HepG2 (cell line): ENCODE measurements around the gene DCDC2. TPM values are rescaled to one million over a fixed set of nuclear protein-coding genes. Genes with fewer than 3 reads are reported as not detected.

Experiments used
- ATAC-seq: fragments of 200-7000 bp; cut with Tn5 transposase; 3 replicates; pipeline ENCODE4 v1.9.1; 2020; ENCODE audit warnings: mild to moderate bottlenecking, moderate library complexity
- BruUV-seq: library from RNA; stranded (reverse); fragments of 400-500 nt; replicated peaks from 2 replicates; lab custom pipeline; 2021; lab: Mats Ljungman, UMichigan
- CTCF ChIA-PET: fragments of 300-600 bp; formaldehyde crosslinking; extraction: SDS; loops from one replicate; lab custom pipeline; 2021; ENCODE audit warnings: low total read pairs, inconsistent platforms, low intra/inter-chr PET ratio; lab: Yijun Ruan, JAX
- POLR2A ChIA-PET: fragments of 350-600 bp; sonication (Branson Sonifier 250); formaldehyde crosslinking; loops from one replicate; lab custom pipeline; 2020; ENCODE audit warnings: antibody characterized with exemption, inconsistent platforms; lab: Yijun Ruan, JAX
- DNase-seq: peaks from one replicate; pipeline ENCODE4 v3.0.0-alpha.2; 2015; ENCODE audit warnings: low spot score
- FAIRE-seq: peaks from 3 replicates; lab custom pipeline; 2011; peaks lifted over from hg19 to GRCh38; lab: Jason Lieb, UNC
- H2AFZ ChIP-seq: one replicate; pipeline ENCODE4 v1.6.1; 2011; ENCODE audit warnings: low read length, inconsistent platforms
- H3K27ac ChIP-seq: fragments of 300-600 bp; 3 replicates; pipeline ENCODE4 v1.8.0; 2011; ENCODE audit warnings: mixed run types, mild to moderate bottlenecking, mixed read lengths, low read length, inconsistent platforms; ENCODE audit not compliant: insufficient read depth; ENCODE audit errors: extremely low read length
- H3K27me3 ChIP-seq, 2 experiments: fragments of 200-600 bp in 1 of 2; 2 replicates in 1 of 2; 3 replicates in 1 of 2; pipeline versions ENCODE4 v1.6.0 to v1.8.0; 2011; ENCODE audit warnings: low read length in 2 of 2, mild to moderate bottlenecking in 2 of 2, moderate library complexity in 2 of 2, inconsistent platforms in 1 of 2; ENCODE audit not compliant: insufficient read depth in 2 of 2, control insufficient read depth in 1 of 2
- H3K36me3 ChIP-seq, 2 experiments: fragments of 200-600 bp in 1 of 2; replicated peaks in 1 of 2; 2 replicates in 1 of 2; 3 replicates in 1 of 2; pipeline versions ENCODE4 v1.5.1 to v1.8.0; 2011; ENCODE audit warnings: low read length in 2 of 2, inconsistent platforms in 1 of 2; ENCODE audit not compliant: insufficient read depth in 2 of 2, control insufficient read depth in 1 of 2
- H3K4me1 ChIP-seq: 2 replicates; pipeline ENCODE4 v1.5.1; 2012; ENCODE audit warnings: low read length, inconsistent platforms; ENCODE audit not compliant: insufficient read depth
- H3K4me2 ChIP-seq: 2 replicates; pipeline ENCODE4 v1.6.0; 2011; ENCODE audit warnings: low read depth, low read length, inconsistent platforms
- H3K4me3 ChIP-seq, 3 experiments: fragments of 200-600 bp in 1 of 3; sonication (generic), shearing (Covaris generic) in 1 of 3; replicated peaks in 1 of 3; 2 replicates each; pipeline ENCODE4 v1.5.1; 2011 to 2016; ENCODE audit warnings: low read length in 3 of 3, inconsistent platforms in 2 of 3, low read depth in 2 of 3, mild to moderate bottlenecking in 2 of 3, control low read depth in 1 of 3, mixed read lengths in 1 of 3; ENCODE audit not compliant: insufficient read depth in 1 of 3
- H3K79me2 ChIP-seq: one replicate; pipeline ENCODE4 v1.6.1; 2011; ENCODE audit warnings: low read length, inconsistent platforms; ENCODE audit not compliant: insufficient read depth
- H3K9ac ChIP-seq: 2 replicates; pipeline ENCODE4 v1.6.0; 2011; ENCODE audit warnings: mild to moderate bottlenecking, low read depth, low read length, inconsistent platforms; ENCODE audit not compliant: insufficient read depth
- H3K9me3 ChIP-seq: 2 replicates; pipeline ENCODE4 v1.5.1; 2012; ENCODE audit warnings: mild to moderate bottlenecking, low read length
- H4K20me1 ChIP-seq: 2 replicates; pipeline ENCODE4 v1.6.0; 2011; ENCODE audit warnings: inconsistent platforms, mild to moderate bottlenecking, low read length, moderate library complexity; ENCODE audit not compliant: insufficient read depth
- ATF7 ChIP-seq, 2 experiments: fragments of 450-650 bp in 1 of 2; sonication (generic) in 1 of 2; formaldehyde crosslinking in 1 of 2; IDR thresholded peaks; 2 replicates each; pipeline versions ENCODE4 v1.4.0 to v1.6.1; 2016 to 2020; ENCODE audit warnings: antibody characterized with exemption in 1 of 2, mild to moderate bottlenecking in 1 of 2, missing genetic modification reagents in 1 of 2
- CCAR2 ChIP-seq: fragments of 200-400 bp; formaldehyde crosslinking; optimal IDR thresholded peaks from 2 replicates; pipeline ENCODE3; 2018; ENCODE audit warnings: low read depth, mild to moderate bottlenecking, low read length, moderate library complexity
- GATA4 ChIP-seq: sonication (generic); IDR thresholded peaks from 2 replicates; pipeline ENCODE4 v1.6.1; 2016; ENCODE audit warnings: antibody characterized with exemption, low read depth, borderline replicate concordance
- NFE2 ChIP-seq: sonication (generic); formaldehyde crosslinking; IDR thresholded peaks from 2 replicates; pipeline ENCODE4 v1.4.0; 2020; ENCODE audit warnings: missing genetic modification reagents
- REPIN1 ChIP-seq: sonication (generic); formaldehyde crosslinking; IDR thresholded peaks from 2 replicates; pipeline ENCODE4 v1.8.0; 2022; ENCODE audit warnings: missing genetic modification reagents, low read depth, mild to moderate bottlenecking, borderline replicate concordance
- RFXAP ChIP-seq: sonication (generic); formaldehyde crosslinking; IDR thresholded peaks from 2 replicates; pipeline ENCODE4 v1.4.0; 2020; ENCODE audit warnings: missing genetic modification reagents, borderline replicate concordance
- SRY ChIP-seq: sonication (generic); formaldehyde crosslinking; IDR thresholded peaks from 2 replicates; pipeline ENCODE4 v1.8.0; 2022; ENCODE audit warnings: mild to moderate bottlenecking, missing genetic modification reagents
- SSRP1 ChIP-seq: IDR thresholded peaks from 2 replicates; pipeline ENCODE4 v1.6.1; 2016; ENCODE audit warnings: control low read depth
- ZNF24 ChIP-seq: fragments of 450-650 bp; IDR thresholded peaks from 2 replicates; pipeline ENCODE4 v1.6.1; 2017; ENCODE audit warnings: antibody characterized with exemption, mild to moderate bottlenecking
- ZNF260 ChIP-seq: sonication (generic); formaldehyde crosslinking; IDR thresholded peaks from 2 replicates; pipeline ENCODE4 v1.4.0; 2020; ENCODE audit warnings: missing genetic modification reagents, low read depth, mild to moderate bottlenecking, borderline replicate concordance
- ZNF335 ChIP-seq: sonication (generic); formaldehyde crosslinking; IDR thresholded peaks from 2 replicates; pipeline ENCODE4 v1.4.0; 2020; ENCODE audit warnings: missing genetic modification reagents
- ZNF557 ChIP-seq: sonication (generic); formaldehyde crosslinking; IDR thresholded peaks from 2 replicates; pipeline ENCODE4 v1.4.0; 2020; ENCODE audit warnings: missing genetic modification reagents
- WGBS: methylation state at CpG from one replicate; pipeline ENCODE4 v1.1.6; 2017; ENCODE audit warnings: low lambda C conversion rate; 5-methylcytosine and 5-hydroxymethylcytosine counted together
- in situ Hi-C: cut with HindIII; loops from 2 replicates; pipeline ENCODE4 v1.10.0; 2017; ENCODE audit warnings: low pct_unique_long_range_greater_than_20kb; ENCODE audit not compliant: extremely low pct_ligation_motif_present
- intact Hi-C: fragments of 100-400 bp; cut with micrococcal nuclease; formaldehyde crosslinking; loops from one replicate; pipeline ENCODE4 v1.10.0; 2022; ENCODE audit not compliant: unreplicated experiment
- polyA plus RNA-seq, 8 experiments: library from polyadenylated mRNA; depleted of rRNA in 3 of 8; stranded (reverse) in 7 of 8; unstranded in 1 of 8; fragments of >200 nt; fragmentation: Illumina TruSeq in 4 of 8; extraction: Trizol in 4 of 8; gene quantifications; 2 replicates each; pipeline versions ENCODE4 v1.2.1 to v1.2.3, GENCODE V29; 2011 to 2016; ENCODE audit warnings: low read depth in 4 of 8, missing spikeins in 1 of 8, mixed read lengths in 1 of 8; ENCODE audit not compliant: insufficient read depth in 1 of 8
- total RNA-seq, 5 experiments: library from RNA; depleted of rRNA; stranded (reverse); fragments of >200 nt; fragmentation: Illumina TruSeq; extraction: Trizol; gene quantifications; 2 replicates each; pipeline ENCODE4 v1.2.3, GENCODE V29; 2016; ENCODE audit warnings: low read depth in 1 of 5
- TF ChIP-seq, protein P1 (sequence below): sonication (generic); formaldehyde crosslinking; conservative IDR thresholded peaks from 2 replicates; pipeline ENCODE4 v1.4.0; 2020; ENCODE audit warnings: missing genetic modification reagents

Gene DCDC2
- total and polyA plus RNA-seq, 2 of the 13 experiments (the other 11 are each of a cell fraction or from before 2014, with no cell fraction given) = 9.0 to 36.2 TPM

DNA sequence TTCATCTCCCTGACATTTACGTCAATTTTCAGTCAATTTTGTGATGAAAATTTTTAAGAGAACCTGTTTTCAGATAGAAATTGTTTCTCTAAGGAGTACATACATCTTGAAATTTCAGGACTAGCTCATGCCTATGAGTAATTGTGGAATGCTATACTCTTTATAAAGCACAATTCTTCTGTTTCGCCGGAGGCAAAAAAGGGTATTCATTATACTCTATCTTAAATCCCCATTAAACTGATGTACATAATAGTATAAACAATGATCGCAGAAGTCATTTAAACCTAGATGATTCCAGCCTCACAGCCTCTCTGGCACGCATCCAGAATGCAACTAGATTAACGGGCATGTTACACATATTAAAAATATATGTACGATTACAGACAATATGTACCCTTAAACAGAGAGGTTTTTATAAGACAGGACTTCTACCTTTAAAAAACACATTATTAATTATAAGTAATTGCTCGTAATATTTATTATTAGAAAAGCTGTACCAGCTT lies 169.2 kb downstream of the DCDC2 start:
- FAIRE-seq = no peak
- DNase-seq = no peak
- ChIA-PET CTCF (no interaction called here), POLR2A (no interaction called here)
- WGBS = 82% methylated on average over 8 of the region's 8 CpGs
- no peak overlapping the region for H3K4me2 ChIP-seq
- H3K4me1 ChIP-seq = peaks cover 9% of the 10 kb centered on the region
- ATAC-seq = no peak
- no peak overlapping the region for H2AFZ ChIP-seq
- TF ChIP-seq, protein P1, sequence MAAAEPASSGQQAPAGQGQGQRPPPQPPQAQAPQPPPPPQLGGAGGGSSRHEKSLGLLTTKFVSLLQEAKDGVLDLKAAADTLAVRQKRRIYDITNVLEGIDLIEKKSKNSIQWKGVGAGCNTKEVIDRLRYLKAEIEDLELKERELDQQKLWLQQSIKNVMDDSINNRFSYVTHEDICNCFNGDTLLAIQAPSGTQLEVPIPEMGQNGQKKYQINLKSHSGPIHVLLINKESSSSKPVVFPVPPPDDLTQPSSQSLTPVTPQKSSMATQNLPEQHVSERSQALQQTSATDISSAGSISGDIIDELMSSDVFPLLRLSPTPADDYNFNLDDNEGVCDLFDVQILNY = no peak
- no peak for TF ChIP-seq SSRP1 (CRISPR knock-in tag)
- TF ChIP-seq CCAR2 = no peak
- no peak for TF ChIP-seq ZNF557 (CRISPR knock-in tag)
- TF ChIP-seq REPIN1 (CRISPR knock-in tag) = no peak
- TF ChIP-seq ZNF24 = no peak
- H4K20me1 ChIP-seq = no peaks in the 10 kb centered on the region
- H3K9me3 ChIP-seq = no peaks in the 10 kb centered on the region
- H3K9ac ChIP-seq = no peak overlapping the region
- H3K27ac ChIP-seq = no peak overlapping the region
- peaks cover 12 to 19% of the 10 kb centered on the region in 2 experiments for H3K36me3 ChIP-seq
- no peaks in the 10 kb centered on the region for H3K27me3 ChIP-seq
- no TSS peak for BruUV-seq
- H3K79me2 ChIP-seq = no peaks in the 10 kb centered on the region
- intact Hi-C loops = no loop called here
- no peak overlapping the region for H3K4me3 ChIP-seq
- in situ Hi-C loops = no loop called here

DNA sequence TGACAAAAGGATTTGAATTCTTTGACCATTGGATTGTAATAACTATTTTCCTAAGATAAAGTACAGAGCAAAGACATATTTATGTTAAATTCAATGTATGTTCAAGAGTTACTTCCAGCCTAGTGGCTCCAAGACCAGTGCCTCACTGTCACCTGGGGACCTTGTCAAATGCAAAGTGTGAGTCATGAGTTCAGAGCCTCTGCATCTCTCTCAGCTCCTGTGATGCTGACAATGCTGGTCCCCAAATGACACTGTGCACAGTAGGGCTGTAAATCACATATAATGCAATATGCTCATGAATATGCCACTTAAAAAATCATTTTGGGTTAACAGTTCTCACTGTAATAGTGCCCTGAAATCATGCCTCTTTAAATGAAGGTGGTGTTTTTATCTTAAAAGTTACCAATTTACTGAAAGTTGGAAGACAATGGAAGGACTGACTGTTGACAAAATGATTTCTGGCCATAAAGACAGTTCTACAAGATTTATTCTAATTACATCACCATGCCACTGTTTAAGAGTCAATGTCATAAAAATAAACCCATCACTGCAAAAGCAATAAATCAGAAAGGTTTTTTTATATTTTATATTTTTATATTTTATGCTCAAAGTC lies 169.8 kb downstream of the DCDC2 start:
- H3K27me3 ChIP-seq = no peaks in the 10 kb centered on the region
- H2AFZ ChIP-seq = no peak overlapping the region
- H3K9ac ChIP-seq = no peak overlapping the region
- DNase-seq (no peak), ATAC-seq (no peak), FAIRE-seq (no peak)
- no peaks in the 10 kb centered on the region for H3K79me2 ChIP-seq
- ChIA-PET POLR2A (no interaction called here), CTCF (no interaction called here)
- H3K4me2 ChIP-seq = no peak overlapping the region
- no peak overlapping the region for H3K27ac ChIP-seq
- H3K4me1 ChIP-seq = peaks cover 3% of the 10 kb centered on the region
- in situ Hi-C loops (no loop called here), intact Hi-C loops (no loop called here)
- no peaks in the 10 kb centered on the region for H4K20me1 ChIP-seq
- no peak for TF ChIP-seq GATA4
- TF ChIP-seq SRY (CRISPR knock-in tag) = no peak
- no peak for TF ChIP-seq RFXAP (CRISPR knock-in tag)
- TF ChIP-seq ATF7 (IDR thresholded peaks at IDR 0.05) = no peak
- no peak for TF ChIP-seq ATF7 (CRISPR knock-in tag; IDR thresholded peaks at IDR 0.05)
- TF ChIP-seq ZNF335 (CRISPR knock-in tag) = no peak
- no peak for TF ChIP-seq ZNF260
- TF ChIP-seq NFE2 (CRISPR knock-in tag) = no peak
- BruUV-seq = no TSS peak
- H3K9me3 ChIP-seq = no peaks in the 10 kb centered on the region
- no peak overlapping the region for H3K4me3 ChIP-seq
- H3K36me3 ChIP-seq = peaks cover 15 to 25% of the 10 kb centered on the region in 2 experiments
